Prostate gland (tissue), 2 donors: ENCODE measurements around the gene EIF4E.

ENCODE experiments used
- POLR2A ChIP-seq: fragments of 450-650 bp; IDR thresholded peaks from one replicate; pipeline ENCODE4 v1.6.1; 2016; ENCODE audit warnings: antibody characterized with exemption, mild to moderate bottlenecking
- TF ChIP-seq, protein P1 (sequence below), 4 experiments: fragments of 200-600 bp in 2 of 4; fragments of 450-650 bp in 2 of 4; sonication (generic) in 2 of 4; IDR thresholded peaks; 1 replicate in 3 of 4; 2 replicates in 1 of 4; pipeline ENCODE4 v1.5.1; 2016 to 2019; ENCODE audit warnings: antibody characterized with exemption in 4 of 4, mild to moderate bottlenecking in 2 of 4, moderate library complexity in 2 of 4

DNA sequence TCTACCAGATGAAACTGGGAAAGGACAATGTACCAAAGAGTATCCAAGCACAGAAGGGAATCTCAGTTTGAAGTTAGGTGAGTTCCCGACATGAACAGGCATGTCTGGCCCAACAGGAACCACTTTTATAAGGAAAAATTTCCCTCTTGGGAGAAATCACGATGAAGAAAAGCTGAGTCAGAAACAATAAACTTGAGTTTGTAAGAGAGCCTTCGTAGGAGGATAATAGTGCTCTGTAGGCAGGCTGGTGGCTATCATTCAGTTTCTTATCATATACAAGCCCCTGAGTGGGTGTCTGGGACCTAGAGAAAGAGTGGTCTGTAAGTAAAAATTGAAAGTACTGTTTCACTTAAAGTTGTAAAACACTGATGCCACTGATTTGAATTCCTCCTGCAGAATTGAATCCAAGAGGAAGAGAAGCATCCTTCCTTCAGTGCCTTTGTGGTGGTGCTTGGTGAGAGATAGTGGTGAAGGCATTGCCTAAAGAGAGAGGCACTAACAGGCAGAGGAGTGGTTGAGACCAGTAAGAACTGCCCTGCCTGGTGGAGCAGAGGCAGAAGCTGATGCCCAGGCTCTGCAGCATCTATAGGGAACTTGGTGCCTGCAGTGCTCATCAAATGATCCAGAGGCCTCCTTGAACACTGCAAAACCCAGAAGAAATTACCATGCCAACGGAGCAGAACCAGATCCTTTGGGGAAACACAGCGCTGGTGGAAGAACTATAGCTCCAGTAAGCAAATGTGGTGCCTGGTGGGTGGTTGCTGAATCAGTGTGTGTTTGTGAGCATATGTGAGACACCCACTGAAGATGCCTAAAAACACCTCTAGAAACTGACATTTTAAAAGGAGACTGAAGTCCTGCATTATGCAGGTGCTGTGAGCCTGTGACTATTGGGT lies 34.9 kb upstream of the EIF4E start:
- TF ChIP-seq, protein P1, sequence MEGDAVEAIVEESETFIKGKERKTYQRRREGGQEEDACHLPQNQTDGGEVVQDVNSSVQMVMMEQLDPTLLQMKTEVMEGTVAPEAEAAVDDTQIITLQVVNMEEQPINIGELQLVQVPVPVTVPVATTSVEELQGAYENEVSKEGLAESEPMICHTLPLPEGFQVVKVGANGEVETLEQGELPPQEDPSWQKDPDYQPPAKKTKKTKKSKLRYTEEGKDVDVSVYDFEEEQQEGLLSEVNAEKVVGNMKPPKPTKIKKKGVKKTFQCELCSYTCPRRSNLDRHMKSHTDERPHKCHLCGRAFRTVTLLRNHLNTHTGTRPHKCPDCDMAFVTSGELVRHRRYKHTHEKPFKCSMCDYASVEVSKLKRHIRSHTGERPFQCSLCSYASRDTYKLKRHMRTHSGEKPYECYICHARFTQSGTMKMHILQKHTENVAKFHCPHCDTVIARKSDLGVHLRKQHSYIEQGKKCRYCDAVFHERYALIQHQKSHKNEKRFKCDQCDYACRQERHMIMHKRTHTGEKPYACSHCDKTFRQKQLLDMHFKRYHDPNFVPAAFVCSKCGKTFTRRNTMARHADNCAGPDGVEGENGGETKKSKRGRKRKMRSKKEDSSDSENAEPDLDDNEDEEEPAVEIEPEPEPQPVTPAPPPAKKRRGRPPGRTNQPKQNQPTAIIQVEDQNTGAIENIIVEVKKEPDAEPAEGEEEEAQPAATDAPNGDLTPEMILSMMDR (IDR thresholded peaks at IDR 0.05), result no peak
- no peak for TF ChIP-seq POLR2A
